Measurements from ENCODE around the gene CNTNAP2.

The CNTNAP2 gene

GRCh38 chr7:146314962-146315361, 198.4 kb downstream of the CNTNAP2 start:
- DNase-seq (ENCODE audit: low read depth): no peak
- TF ChIP-seq, protein P1, sequence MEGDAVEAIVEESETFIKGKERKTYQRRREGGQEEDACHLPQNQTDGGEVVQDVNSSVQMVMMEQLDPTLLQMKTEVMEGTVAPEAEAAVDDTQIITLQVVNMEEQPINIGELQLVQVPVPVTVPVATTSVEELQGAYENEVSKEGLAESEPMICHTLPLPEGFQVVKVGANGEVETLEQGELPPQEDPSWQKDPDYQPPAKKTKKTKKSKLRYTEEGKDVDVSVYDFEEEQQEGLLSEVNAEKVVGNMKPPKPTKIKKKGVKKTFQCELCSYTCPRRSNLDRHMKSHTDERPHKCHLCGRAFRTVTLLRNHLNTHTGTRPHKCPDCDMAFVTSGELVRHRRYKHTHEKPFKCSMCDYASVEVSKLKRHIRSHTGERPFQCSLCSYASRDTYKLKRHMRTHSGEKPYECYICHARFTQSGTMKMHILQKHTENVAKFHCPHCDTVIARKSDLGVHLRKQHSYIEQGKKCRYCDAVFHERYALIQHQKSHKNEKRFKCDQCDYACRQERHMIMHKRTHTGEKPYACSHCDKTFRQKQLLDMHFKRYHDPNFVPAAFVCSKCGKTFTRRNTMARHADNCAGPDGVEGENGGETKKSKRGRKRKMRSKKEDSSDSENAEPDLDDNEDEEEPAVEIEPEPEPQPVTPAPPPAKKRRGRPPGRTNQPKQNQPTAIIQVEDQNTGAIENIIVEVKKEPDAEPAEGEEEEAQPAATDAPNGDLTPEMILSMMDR (IDR thresholded peaks at IDR 0.05; ENCODE audit: control insufficient read depth, extremely low read depth, insufficient read depth): no peak
- no peak overlapping the region for H3K4me3 ChIP-seq (ENCODE audit: low read depth, low read length)

- H3K4me3 ChIP-seq (ENCODE audit: low read depth, low read length): no peak overlapping the region
- TF ChIP-seq, protein P1 (IDR thresholded peaks at IDR 0.05; ENCODE audit: control insufficient read depth, extremely low read depth, insufficient read depth): no peak
- DNase-seq (ENCODE audit: low read depth): no peak
Measured at GRCh38 chr7:146319629-146320028, 203.0 kb downstream of the CNTNAP2 start.

DNA sequence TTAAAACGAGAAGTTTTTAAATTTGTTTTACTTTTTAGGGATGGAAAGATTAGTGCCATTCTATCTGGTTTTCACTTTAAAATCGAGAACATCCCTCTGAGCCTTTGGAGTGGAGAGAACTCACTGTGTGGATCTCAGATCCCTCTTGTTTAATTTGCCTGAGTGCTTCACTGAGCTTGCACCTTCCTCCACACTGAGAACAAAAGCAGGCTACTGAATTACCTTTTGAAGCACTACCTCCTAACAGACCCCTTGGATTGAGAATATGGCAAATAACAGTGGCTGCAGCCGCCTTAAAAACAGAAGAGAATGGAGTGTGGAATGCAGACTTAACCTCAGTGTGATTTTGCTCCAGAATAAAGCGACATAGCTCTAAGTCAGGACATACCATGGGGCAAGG, 204.7 kb downstream of the CNTNAP2 start:
- TF ChIP-seq, protein P1 (IDR thresholded peaks at IDR 0.05; ENCODE audit: control insufficient read depth, extremely low read depth, insufficient read depth): no peak
- no peak for DNase-seq (ENCODE audit: low read depth)
- no peak overlapping the region for H3K4me3 ChIP-seq (ENCODE audit: low read depth, low read length)

DNA sequence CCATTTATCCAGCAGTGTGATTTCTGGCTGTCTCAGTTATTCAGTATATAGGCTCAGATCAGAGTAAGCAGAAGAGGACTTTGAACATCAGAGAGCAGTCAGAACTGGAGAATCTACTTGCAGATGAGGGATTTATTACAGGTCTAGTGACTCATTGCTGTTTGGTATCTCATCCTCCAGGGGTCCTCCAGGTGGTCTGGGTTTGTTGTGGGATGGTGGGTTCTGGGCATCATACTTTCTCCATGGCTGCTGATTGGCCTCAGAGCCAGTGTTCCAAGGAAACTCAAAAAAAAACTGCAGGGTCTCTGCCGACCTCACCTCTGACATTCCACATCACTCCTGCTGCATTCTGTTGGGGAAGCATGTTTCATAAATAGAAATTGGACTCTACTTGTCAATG, 214.8 kb downstream of the CNTNAP2 start:
- H3K4me3 ChIP-seq (ENCODE audit: low read depth, low read length): no peak overlapping the region
- TF ChIP-seq, protein P1 (IDR thresholded peaks at IDR 0.05; ENCODE audit: control insufficient read depth, extremely low read depth, insufficient read depth): no peak
- no peak for DNase-seq (ENCODE audit: low read depth)

GRCh38 chr7:146345251-146345650, 228.7 kb downstream of the CNTNAP2 start:
- no peak for DNase-seq (ENCODE audit: low read depth)
- TF ChIP-seq, protein P1 (IDR thresholded peaks at IDR 0.05; ENCODE audit: control insufficient read depth, extremely low read depth, insufficient read depth): no peak
- H3K4me3 ChIP-seq (ENCODE audit: low read depth, low read length): no peak overlapping the region

GRCh38 chr7:146346096-146346495, 229.5 kb downstream of the CNTNAP2 start:
- H3K4me3 ChIP-seq (ENCODE audit: low read depth, low read length): no peak overlapping the region
- TF ChIP-seq, protein P1 (IDR thresholded peaks at IDR 0.05; ENCODE audit: control insufficient read depth, extremely low read depth, insufficient read depth): no peak
- no peak for DNase-seq (ENCODE audit: low read depth)

DNA sequence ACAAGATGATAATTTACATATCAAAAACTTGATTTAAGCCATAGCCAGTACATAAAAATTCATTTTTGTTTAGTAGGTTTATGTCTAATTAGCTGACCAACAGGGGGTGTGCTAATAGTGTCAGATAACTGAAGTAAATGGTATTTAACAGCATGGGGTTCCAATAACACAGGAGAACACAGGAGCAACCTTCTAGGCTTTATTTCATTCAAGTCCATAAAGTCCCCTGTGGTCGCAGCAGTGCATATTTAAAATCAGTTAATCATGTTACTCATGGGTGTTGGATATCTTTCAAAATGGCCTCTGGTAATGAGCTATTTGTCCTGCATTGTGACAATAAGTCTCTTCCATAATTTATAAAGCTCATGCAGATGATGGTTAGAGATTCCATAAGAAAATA, 238.6 kb downstream of the CNTNAP2 start:
- TF ChIP-seq, protein P1 (IDR thresholded peaks at IDR 0.05; ENCODE audit: control insufficient read depth, extremely low read depth, insufficient read depth): no peak
- no peak for DNase-seq (ENCODE audit: low read depth)
- no peak overlapping the region for H3K4me3 ChIP-seq (ENCODE audit: low read depth, low read length)
